Measurements from ENCODE around the gene TIMP3. TPM values are rescaled to one million over a fixed set of nuclear protein-coding genes. Genes with fewer than 3 reads are reported as not detected.

TIMP3 gene
- total RNA-seq, 2 experiments from 2014 or later = 0.32 to 0.48 TPM

- POLR2A ChIA-PET = no interaction called here
- CTCF ChIA-PET = no interaction called here
Measured at GRCh38 chr22:32848226-32848625, 46.7 kb downstream of the TIMP3 start.

GRCh38 chr22:32849501-32849900 lies 48.0 kb downstream of the TIMP3 start:
- CTCF ChIA-PET = no interaction called here
- POLR2A ChIA-PET = no interaction called here

- POLR2A ChIA-PET = no interaction called here
- CTCF ChIA-PET = no interaction called here
Measured at GRCh38 chr22:32850157-32850556, 48.7 kb downstream of the TIMP3 start.

- ChIA-PET CTCF (no interaction called here), POLR2A (no interaction called here)
Measured at GRCh38 chr22:32850591-32851517, 49.3 kb downstream of the TIMP3 start.

- POLR2A ChIA-PET = no interaction called here
- CTCF ChIA-PET = no interaction called here
Measured at GRCh38 chr22:32852395-32853251, 51.1 kb downstream of the TIMP3 start.

- CTCF ChIA-PET = no interaction called here
Measured at GRCh38 chr22:32853662-32854061, 52.2 kb downstream of the TIMP3 start.

GRCh38 chr22:32854351-32854804 lies 52.9 kb downstream of the TIMP3 start:
- POLR2A ChIA-PET = no interaction called here
- CTCF ChIA-PET = no interaction called here

More at GRCh38 chr22:32853662-32854061, 52.2 kb downstream of the TIMP3 start:
- POLR2A ChIA-PET = no interaction called here

- CTCF ChIA-PET = no interaction called here
Measured at GRCh38 chr22:32855045-32855756, 53.7 kb downstream of the TIMP3 start.

GRCh38 chr22:32858121-32858703 lies 56.7 kb downstream of the TIMP3 start:
- CTCF ChIA-PET = no interaction called here
- POLR2A ChIA-PET = no interaction called here

More at GRCh38 chr22:32855045-32855756, 53.7 kb downstream of the TIMP3 start:
- POLR2A ChIA-PET = no interaction called here

- CTCF ChIA-PET = no interaction called here
- POLR2A ChIA-PET = no interaction called here
Measured at GRCh38 chr22:32858957-32859356, 57.5 kb downstream of the TIMP3 start.

- CTCF ChIA-PET = no interaction called here
- POLR2A ChIA-PET = no interaction called here
Measured at GRCh38 chr22:32859743-32860142, 58.2 kb downstream of the TIMP3 start.

GRCh38 chr22:32861330-32861729 lies 59.8 kb downstream of the TIMP3 start:
- ChIA-PET CTCF (interaction anchor here (0.6 kb wide), 1 partner anchor 175 kb away, joined by 3 read pairs; no protein-coding TSS in a partner anchor), POLR2A (no interaction called here)

GRCh38 chr22:32862083-32862482 lies 60.6 kb downstream of the TIMP3 start:
- CTCF ChIA-PET = interaction anchor here (0.6 kb wide), 1 partner anchor 175 kb away, joined by 3 read pairs; no protein-coding TSS in a partner anchor

GRCh38 chr22:32862936-32863661 lies 61.6 kb downstream of the TIMP3 start:
- POLR2A ChIA-PET = no interaction called here
- CTCF ChIA-PET = no interaction called here

More at GRCh38 chr22:32862083-32862482, 60.6 kb downstream of the TIMP3 start:
- POLR2A ChIA-PET = no interaction called here

GRCh38 chr22:32864041-32864440 lies 62.5 kb downstream of the TIMP3 start:
- ChIA-PET CTCF (no interaction called here), POLR2A (no interaction called here)

GRCh38 chr22:32864596-32864995 lies 63.1 kb downstream of the TIMP3 start:
- ChIA-PET CTCF (no interaction called here), POLR2A (no interaction called here)

GRCh38 chr22:32866953-32867352 lies 65.4 kb downstream of the TIMP3 start:
- ChIA-PET CTCF (no interaction called here), POLR2A (no interaction called here)

GRCh38 chr22:32868946-32869345 lies 67.4 kb downstream of the TIMP3 start:
- ChIA-PET POLR2A (no interaction called here), CTCF (no interaction called here)

GRCh38 chr22:32870474-32870873 lies 69.0 kb downstream of the TIMP3 start:
- POLR2A ChIA-PET = no interaction called here
- CTCF ChIA-PET = no interaction called here
